ENCODE data around the gene RDH8.

The RDH8 gene

DNA sequence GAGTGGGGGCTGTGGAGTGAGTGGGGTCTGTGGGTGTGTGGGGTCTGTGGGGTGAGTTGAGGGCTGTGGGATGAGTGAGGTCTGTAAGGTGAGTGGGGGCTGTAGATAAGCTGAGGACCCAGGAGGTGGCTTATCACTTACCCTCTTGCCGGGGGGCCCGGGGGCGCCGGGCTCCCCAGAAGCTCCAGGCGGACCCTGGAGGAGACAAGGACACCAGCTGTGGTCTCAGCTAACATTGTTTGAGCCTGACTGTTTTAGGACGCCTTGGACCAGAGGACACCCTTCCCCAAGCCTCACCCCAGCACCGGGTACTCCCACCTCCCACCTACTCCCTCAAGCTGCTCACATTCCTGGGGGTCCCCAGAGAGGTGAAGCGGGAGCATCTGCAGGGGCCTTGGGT, 42.8 kb upstream of the RDH8 start:
- Histone ChIP-seq H3K9me3 (ENCODE audit: control insufficient read depth, insufficient read depth, low read depth, low read length) (no peaks in the 10 kb centered on the region), H3K4me3 (ENCODE audit: low read depth, low read length) (no peak overlapping the region), H3K27ac (ENCODE audit: extremely low read depth, low read depth, low read length) (no peak overlapping the region), H3K36me3 (ENCODE audit: control insufficient read depth in 2 of 2, insufficient read depth in 1 of 2, low read length in 2 of 2) (no peaks in the 10 kb centered on the region), H3K4me1 (ENCODE audit: control insufficient read depth, insufficient read depth, low read length) (peaks cover 2% of the 10 kb centered on the region; the same call in 1 of the 2 replicates)
- POLR2A ChIA-PET: no interaction called here
- TF ChIP-seq ZBTB8A (tag by site-specific recombination; IDR thresholded peaks at IDR 0.05) (no peak), ZFHX2 (tag by site-specific recombination; conservative IDR thresholded peaks at IDR 0.05) (0 out of 2 replicates have a peak, but pooled peaks have one; percentile 8)
- CTCF ChIA-PET: interaction anchor here (0.8 kb wide), 1 partner anchor 30 kb away, joined by 3 read pairs; no protein-coding TSS in a partner anchor

DNA sequence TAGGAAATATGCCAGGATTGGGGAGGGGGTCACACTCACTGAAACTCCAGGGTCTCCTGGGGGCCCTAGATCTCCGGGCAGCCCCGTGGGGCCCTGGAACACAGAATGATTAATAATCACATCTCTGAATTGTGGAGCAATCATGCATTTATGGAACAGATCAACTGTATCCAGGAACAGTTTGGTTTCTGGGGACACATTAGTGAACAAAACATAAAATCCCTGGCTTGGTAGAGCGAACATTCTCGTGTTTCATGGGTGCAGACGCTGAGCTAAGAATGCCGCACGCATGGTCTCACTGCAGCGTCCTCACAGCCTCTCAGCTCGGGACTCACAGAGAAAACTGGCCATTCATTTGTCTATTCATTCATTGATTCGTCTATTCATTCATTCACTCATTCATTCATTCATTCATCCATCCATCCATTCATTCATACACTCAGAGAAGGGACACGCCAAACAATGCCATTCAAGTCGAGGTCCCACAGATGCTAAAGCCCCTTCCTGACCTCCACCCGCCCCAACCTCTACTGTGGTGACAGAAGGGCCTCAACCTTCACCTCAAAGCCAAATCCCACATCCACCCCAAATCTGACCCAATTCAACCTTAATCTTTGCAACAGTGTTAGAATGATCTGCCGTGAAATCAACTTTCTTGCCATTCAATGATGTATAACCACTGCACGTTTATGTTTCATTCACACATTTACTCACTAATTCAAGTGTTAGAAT, 42.0 kb upstream of the RDH8 start:
- Histone ChIP-seq H3K27ac (ENCODE audit: extremely low read depth, low read depth, low read length) (no peak overlapping the region), H3K4me3 (ENCODE audit: low read depth, low read length) (no peak overlapping the region), H3K9me3 (ENCODE audit: control insufficient read depth, insufficient read depth, low read depth, low read length) (no peaks in the 10 kb centered on the region), H3K36me3 (ENCODE audit: control insufficient read depth in 2 of 2, insufficient read depth in 1 of 2, low read length in 2 of 2) (no peaks in the 10 kb centered on the region), H3K4me1 (ENCODE audit: control insufficient read depth, insufficient read depth, low read length) (peaks cover 2% of the 10 kb centered on the region; the same call in 1 of the 2 replicates)
- POLR2A ChIA-PET: interaction anchor here (0.7 kb wide), 1 partner anchor 9 kb away, joined by 3 read pairs; no protein-coding TSS in a partner anchor
- CTCF ChIA-PET: no interaction called here
- TF ChIP-seq, protein P1, sequence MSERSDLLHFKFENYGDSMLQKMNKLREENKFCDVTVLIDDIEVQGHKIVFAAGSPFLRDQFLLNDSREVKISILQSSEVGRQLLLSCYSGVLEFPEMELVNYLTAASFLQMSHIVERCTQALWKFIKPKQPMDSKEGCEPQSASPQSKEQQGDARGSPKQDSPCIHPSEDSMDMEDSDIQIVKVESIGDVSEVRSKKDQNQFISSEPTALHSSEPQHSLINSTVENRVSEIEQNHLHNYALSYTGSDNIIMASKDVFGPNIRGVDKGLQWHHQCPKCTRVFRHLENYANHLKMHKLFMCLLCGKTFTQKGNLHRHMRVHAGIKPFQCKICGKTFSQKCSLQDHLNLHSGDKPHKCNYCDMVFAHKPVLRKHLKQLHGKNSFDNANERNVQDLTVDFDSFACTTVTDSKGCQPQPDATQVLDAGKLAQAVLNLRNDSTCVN (tag by site-specific recombination; optimal IDR thresholded peaks at IDR 0.05): no peak
- TF ChIP-seq INSM2 (tag by site-specific recombination; IDR thresholded peaks at IDR 0.05): no peak
- TF ChIP-seq ZNF341 (tag by site-specific recombination; IDR thresholded peaks at IDR 0.05; ENCODE audit: low read depth): no peak
- no peak for TF ChIP-seq HOXD13 (CRISPR knock-in tag; IDR thresholded peaks at IDR 0.05; ENCODE audit: borderline replicate concordance)
- no peak for TF ChIP-seq FEZF1 (tag by site-specific recombination; IDR thresholded peaks at IDR 0.05)
- TF ChIP-seq ZNF558 (tag by site-specific recombination; IDR thresholded peaks at IDR 0.05): no peak
- TF ChIP-seq ZNF335 (tag by site-specific recombination; conservative IDR thresholded peaks at IDR 0.05): no peak
- no peak for TF ChIP-seq ZNF623 (tag by site-specific recombination; IDR thresholded peaks at IDR 0.05)
- TF ChIP-seq REPIN1 (tag by site-specific recombination; IDR thresholded peaks at IDR 0.05; ENCODE audit: low read depth): no peak
- TF ChIP-seq ZNF670 (tag by site-specific recombination; IDR thresholded peaks at IDR 0.05; ENCODE audit: low read depth): no peak
- no peak for TF ChIP-seq ZNF184 (tag by site-specific recombination; IDR thresholded peaks at IDR 0.05)
- TF ChIP-seq ZNF2 (tag by site-specific recombination; IDR thresholded peaks at IDR 0.05): no peak

DNA sequence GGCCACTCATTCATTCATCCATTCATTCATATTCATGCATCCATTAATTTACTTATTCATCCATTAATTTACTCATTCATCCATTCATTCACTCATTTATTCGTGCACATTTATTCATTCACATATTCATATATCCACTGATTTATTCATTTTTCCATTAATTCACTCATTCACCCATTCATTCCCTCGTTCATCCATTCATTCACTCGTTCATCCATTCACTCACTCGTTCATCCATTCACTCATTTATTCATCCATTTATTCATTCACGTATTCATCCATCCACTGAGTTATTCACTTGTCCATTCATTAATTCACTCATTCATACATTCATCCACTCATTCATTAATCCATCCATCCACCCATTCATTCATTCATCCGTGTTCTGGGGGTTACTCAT, 41.2 kb upstream of the RDH8 start:
- H3K36me3 ChIP-seq (ENCODE audit: control insufficient read depth in 2 of 2, insufficient read depth in 1 of 2, low read length in 2 of 2): no peaks in the 10 kb centered on the region
- H3K4me3 ChIP-seq (ENCODE audit: low read depth, low read length): no peak overlapping the region
- ChIA-PET CTCF (no interaction called here), POLR2A (interaction anchor here (0.6 kb wide), 1 partner anchor 336 kb away, joined by 5 read pairs; no protein-coding TSS in a partner anchor)
- peaks cover 2% of the 10 kb centered on the region; the same call in 1 of the 2 replicates for H3K4me1 ChIP-seq (ENCODE audit: control insufficient read depth, insufficient read depth, low read length)
- TF ChIP-seq ZNF366 (tag by site-specific recombination; conservative IDR thresholded peaks at IDR 0.05): peak; percentile 78
- no peak for TF ChIP-seq ZNF654 (tag by site-specific recombination; IDR thresholded peaks at IDR 0.05; ENCODE audit: low read depth)
- no peak for TF ChIP-seq ZNF23 (tag by site-specific recombination; IDR thresholded peaks at IDR 0.05; ENCODE audit: borderline replicate concordance)
- no peak overlapping the region for H3K27ac ChIP-seq (ENCODE audit: extremely low read depth, low read depth, low read length)
- no peaks in the 10 kb centered on the region for H3K9me3 ChIP-seq (ENCODE audit: control insufficient read depth, insufficient read depth, low read depth, low read length)
